ENCODE results near the gene ARHGDIB. TPM values are rescaled to one million over a fixed set of nuclear protein-coding genes. Genes with fewer than 3 reads are reported as not detected.

Gene ARHGDIB
- total RNA-seq, 4 donors from 2014 or later: 128 to 259 (median 205) TPM

GRCh38 chr12:14993117-14993516 lies 31.7 kb upstream of the ARHGDIB start:
- DNase-seq (ENCODE audit: low spot score) (no peak), ATAC-seq (ENCODE audit: low FRiP score) (no peak)
- TF ChIP-seq CTCF (IDR thresholded peaks at IDR 0.05): no peak

GRCh38 chr12:14992673-14993072 lies 31.3 kb upstream of the ARHGDIB start:
- DNase-seq (ENCODE audit: low spot score) (no peak), ATAC-seq (ENCODE audit: low FRiP score) (no peak)
- TF ChIP-seq CTCF (IDR thresholded peaks at IDR 0.05): no peak

GRCh38 chr12:14991069-14991468 lies 29.7 kb upstream of the ARHGDIB start:
- DNase-seq (ENCODE audit: low spot score) (no peak), ATAC-seq (ENCODE audit: low FRiP score) (no peak)
- no peak for TF ChIP-seq CTCF (IDR thresholded peaks at IDR 0.05)

- no peak for TF ChIP-seq CTCF (IDR thresholded peaks at IDR 0.05)
- ATAC-seq (ENCODE audit: low FRiP score) (no peak), DNase-seq (ENCODE audit: low spot score) (no peak)
These were observed 28.4 kb upstream of the ARHGDIB start for GRCh38 chr12:14989790-14990189.

GRCh38 chr12:14988035-14988434 lies 26.6 kb upstream of the ARHGDIB start:
- TF ChIP-seq CTCF (IDR thresholded peaks at IDR 0.05): no peak
- no peak for ATAC-seq (ENCODE audit: low FRiP score)
- no peak for DNase-seq (ENCODE audit: low spot score)

- no peak for ATAC-seq (ENCODE audit: low FRiP score)
- TF ChIP-seq CTCF (IDR thresholded peaks at IDR 0.05): no peak
- no peak for DNase-seq (ENCODE audit: low spot score)
These were observed 25.0 kb upstream of the ARHGDIB start for GRCh38 chr12:14986449-14986848.

GRCh38 chr12:14984766-14985285 lies 23.4 kb upstream of the ARHGDIB start:
- ATAC-seq (ENCODE audit: low FRiP score) (no peak), DNase-seq (ENCODE audit: low spot score) (no peak)
- TF ChIP-seq CTCF (IDR thresholded peaks at IDR 0.05): no peak

Data from omental fat pad (tissue), 4 donors.